PC-3 (cell line): Measurements from ENCODE around the gene CAMTA1. TPM values are rescaled to one million over a fixed set of nuclear protein-coding genes. Genes with fewer than 3 reads are reported as not detected.
A peak's percentile ranks its signal among the peaks of the same experiment; 100 is the strongest.

Experiments used
- ATAC-seq: fragments of 200-7000 bp; cut with Tn5 transposase; 2 replicates; pipeline ENCODE4 v1.9.1; 2020; ENCODE audit warnings: mild to moderate bottlenecking, moderate library complexity
- BruUV-seq: library from RNA; stranded (reverse); fragments of 400-500 nt; replicated peaks from 2 replicates; lab custom pipeline; 2021; lab: Mats Ljungman, UMichigan
- CTCF ChIA-PET: fragments of 300-600 bp; sonication (Branson Sonifier 250); formaldehyde crosslinking; loops from one replicate; lab custom pipeline; 2022; ENCODE audit warnings: antibody characterized with exemption; lab: Charles Lee
- POLR2A ChIA-PET: fragments of 300-600 bp; sonication (Branson Sonifier 250); formaldehyde crosslinking; loops from one replicate; lab custom pipeline; 2022; ENCODE audit warnings: antibody characterized with exemption; ENCODE audit not compliant: unreplicated experiment; lab: Charles Lee
- DNase-seq: peaks from one replicate; pipeline ENCODE4 v3.0.0-alpha.2; 2015
- H2AFZ ChIP-seq: fragments of 300-600 bp; sonication (generic); 2 replicates; pipeline ENCODE4 v1.6.0; 2016; ENCODE audit warnings: antibody characterized with exemption, low read length
- H3F3A ChIP-seq: fragments of 300-600 bp; sonication (generic); one replicate; pipeline ENCODE4 v1.6.0; 2017; ENCODE audit warnings: antibody characterized with exemption, low read length, control low read depth, mild to moderate bottlenecking; ENCODE audit not compliant: unreplicated experiment
- H3K27ac ChIP-seq: fragments of 300-600 bp; sonication (generic); 2 replicates; pipeline ENCODE4 v1.5.1; 2016; ENCODE audit warnings: mild to moderate bottlenecking, low read length
- H3K27me3 ChIP-seq: fragments of 300-600 bp; sonication (generic); 2 replicates; pipeline ENCODE4 v1.6.1; 2016; ENCODE audit warnings: low read length, mixed read lengths
- H3K36me3 ChIP-seq: fragments of 300-600 bp; sonication (generic); 2 replicates; pipeline ENCODE4 v1.6.1; 2016; ENCODE audit warnings: low read depth, mixed run types, low read length, mixed read lengths
- H3K4me1 ChIP-seq: fragments of 300-600 bp; sonication (generic); 2 replicates; pipeline ENCODE4 v1.5.1; 2016; ENCODE audit warnings: low read length; ENCODE audit not compliant: insufficient read depth
- H3K4me2 ChIP-seq: fragments of 300-600 bp; sonication (generic); 2 replicates; pipeline ENCODE4 v1.6.0; 2016; ENCODE audit warnings: low read length
- H3K4me3 ChIP-seq: fragments of 300-600 bp; sonication (generic); 2 replicates; pipeline ENCODE4 v1.5.1; 2016; ENCODE audit warnings: mild to moderate bottlenecking, low read length, mixed read lengths
- H3K79me2 ChIP-seq: fragments of 300-600 bp; sonication (generic); 2 replicates; pipeline ENCODE4 v1.6.1; 2017; ENCODE audit warnings: low read length, mixed read lengths
- H3K9ac ChIP-seq: fragments of 300-600 bp; sonication (generic); 2 replicates; pipeline ENCODE4 v1.6.0; 2016; ENCODE audit warnings: mild to moderate bottlenecking, low read length
- H3K9me2 ChIP-seq: fragments of 300-600 bp; sonication (generic); replicated peaks from 2 replicates; pipeline ENCODE4 v1.6.1; 2016; ENCODE audit warnings: mixed run types, low read length, mixed read lengths
- H3K9me3 ChIP-seq: fragments of 300-600 bp; sonication (generic); 2 replicates; pipeline ENCODE4 v1.6.1; 2016; ENCODE audit warnings: low read length, mixed read lengths
- H4K20me1 ChIP-seq: fragments of 300-600 bp; sonication (generic); 2 replicates; pipeline ENCODE4 v1.6.1; 2016; ENCODE audit warnings: low read length, mixed read lengths
- EZH2 ChIP-seq: fragments of 300-600 bp; sonication (generic); IDR thresholded peaks from one replicate; pipeline ENCODE4 v1.6.1; 2017; ENCODE audit warnings: antibody characterized with exemption, mild to moderate bottlenecking, low read length; ENCODE audit not compliant: unreplicated experiment
- EZH2phosphoT487 ChIP-seq: fragments of 300-600 bp; sonication (generic); IDR thresholded peaks from 2 replicates; pipeline ENCODE4 v1.6.1; 2018; ENCODE audit warnings: mild to moderate bottlenecking, antibody characterized with exemption, low read length, borderline replicate concordance
- intact Hi-C: fragments of 100-400 bp; cut with micrococcal nuclease; formaldehyde crosslinking; loops from 2 replicates; pipeline ENCODE4 v1.9.0; 2023
- total RNA-seq: library from RNA; depleted of rRNA; stranded (reverse); fragments of >200 nt; gene quantifications from 2 replicates; pipeline ENCODE4 v1.2.3, GENCODE V29; 2014
- TF ChIP-seq, protein P1 (sequence below): fragments of 300-600 bp; sonication (generic); conservative IDR thresholded peaks from 2 replicates; pipeline ENCODE4 v1.5.1; 2017; ENCODE audit warnings: antibody characterized with exemption, low read depth, mild to moderate bottlenecking, low read length

The CAMTA1 gene
- total RNA-seq, 1 experiment from 2014 or later = 40.8 TPM

DNA sequence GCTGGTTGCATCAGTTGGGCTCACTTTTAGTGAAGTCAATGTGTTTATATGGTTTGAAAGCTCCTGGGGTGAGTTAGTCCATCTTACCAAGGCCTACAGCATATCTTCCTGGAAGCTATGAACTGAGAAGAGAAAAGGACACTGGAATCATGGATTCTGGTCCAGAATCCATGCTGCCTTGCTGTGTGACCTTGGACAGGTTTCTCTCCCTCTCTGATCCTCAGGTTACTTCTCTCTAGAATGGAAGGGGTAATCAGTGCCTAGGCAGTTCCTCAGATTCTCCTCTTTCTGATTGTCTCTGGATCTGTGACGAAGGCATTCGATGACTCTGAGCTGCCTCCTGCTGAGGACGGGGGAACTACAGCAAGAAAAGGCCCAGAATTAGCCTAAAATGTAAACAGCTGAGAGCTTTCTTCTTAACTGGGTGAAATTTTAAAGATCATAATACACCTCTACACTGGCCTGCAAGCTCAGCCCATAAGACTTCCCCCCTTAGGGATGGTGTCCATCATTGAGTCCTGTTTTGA, 560.9 kb downstream of the CAMTA1 start:
- ChIA-PET POLR2A (no interaction called here), CTCF (no interaction called here)
- Histone ChIP-seq H4K20me1 (no peaks in the 10 kb centered on the region), H3K9me3 (no peaks in the 10 kb centered on the region), H3K9ac (no peak overlapping the region), H3K4me1 (no peaks in the 10 kb centered on the region), H3K79me2 (no peaks in the 10 kb centered on the region), H3K27me3 (peaks cover 58% of the 10 kb centered on the region), H2AFZ (no peak overlapping the region), H3F3A (no peaks in the 10 kb centered on the region), H3K4me3 (no peak overlapping the region), H3K4me2 (no peak overlapping the region), H3K9me2 (no peaks in the 10 kb centered on the region), H3K36me3 (no peaks in the 10 kb centered on the region), H3K27ac (no peak overlapping the region)
- no peak for TF ChIP-seq EZH2
- TF ChIP-seq, protein P1, sequence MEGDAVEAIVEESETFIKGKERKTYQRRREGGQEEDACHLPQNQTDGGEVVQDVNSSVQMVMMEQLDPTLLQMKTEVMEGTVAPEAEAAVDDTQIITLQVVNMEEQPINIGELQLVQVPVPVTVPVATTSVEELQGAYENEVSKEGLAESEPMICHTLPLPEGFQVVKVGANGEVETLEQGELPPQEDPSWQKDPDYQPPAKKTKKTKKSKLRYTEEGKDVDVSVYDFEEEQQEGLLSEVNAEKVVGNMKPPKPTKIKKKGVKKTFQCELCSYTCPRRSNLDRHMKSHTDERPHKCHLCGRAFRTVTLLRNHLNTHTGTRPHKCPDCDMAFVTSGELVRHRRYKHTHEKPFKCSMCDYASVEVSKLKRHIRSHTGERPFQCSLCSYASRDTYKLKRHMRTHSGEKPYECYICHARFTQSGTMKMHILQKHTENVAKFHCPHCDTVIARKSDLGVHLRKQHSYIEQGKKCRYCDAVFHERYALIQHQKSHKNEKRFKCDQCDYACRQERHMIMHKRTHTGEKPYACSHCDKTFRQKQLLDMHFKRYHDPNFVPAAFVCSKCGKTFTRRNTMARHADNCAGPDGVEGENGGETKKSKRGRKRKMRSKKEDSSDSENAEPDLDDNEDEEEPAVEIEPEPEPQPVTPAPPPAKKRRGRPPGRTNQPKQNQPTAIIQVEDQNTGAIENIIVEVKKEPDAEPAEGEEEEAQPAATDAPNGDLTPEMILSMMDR = peak; percentile 22; the same call in 1 of the 2 replicates
- ATAC-seq (no peak), DNase-seq (no peak)
- BruUV-seq = no TSS peak
- intact Hi-C loops = no loop called here

DNA sequence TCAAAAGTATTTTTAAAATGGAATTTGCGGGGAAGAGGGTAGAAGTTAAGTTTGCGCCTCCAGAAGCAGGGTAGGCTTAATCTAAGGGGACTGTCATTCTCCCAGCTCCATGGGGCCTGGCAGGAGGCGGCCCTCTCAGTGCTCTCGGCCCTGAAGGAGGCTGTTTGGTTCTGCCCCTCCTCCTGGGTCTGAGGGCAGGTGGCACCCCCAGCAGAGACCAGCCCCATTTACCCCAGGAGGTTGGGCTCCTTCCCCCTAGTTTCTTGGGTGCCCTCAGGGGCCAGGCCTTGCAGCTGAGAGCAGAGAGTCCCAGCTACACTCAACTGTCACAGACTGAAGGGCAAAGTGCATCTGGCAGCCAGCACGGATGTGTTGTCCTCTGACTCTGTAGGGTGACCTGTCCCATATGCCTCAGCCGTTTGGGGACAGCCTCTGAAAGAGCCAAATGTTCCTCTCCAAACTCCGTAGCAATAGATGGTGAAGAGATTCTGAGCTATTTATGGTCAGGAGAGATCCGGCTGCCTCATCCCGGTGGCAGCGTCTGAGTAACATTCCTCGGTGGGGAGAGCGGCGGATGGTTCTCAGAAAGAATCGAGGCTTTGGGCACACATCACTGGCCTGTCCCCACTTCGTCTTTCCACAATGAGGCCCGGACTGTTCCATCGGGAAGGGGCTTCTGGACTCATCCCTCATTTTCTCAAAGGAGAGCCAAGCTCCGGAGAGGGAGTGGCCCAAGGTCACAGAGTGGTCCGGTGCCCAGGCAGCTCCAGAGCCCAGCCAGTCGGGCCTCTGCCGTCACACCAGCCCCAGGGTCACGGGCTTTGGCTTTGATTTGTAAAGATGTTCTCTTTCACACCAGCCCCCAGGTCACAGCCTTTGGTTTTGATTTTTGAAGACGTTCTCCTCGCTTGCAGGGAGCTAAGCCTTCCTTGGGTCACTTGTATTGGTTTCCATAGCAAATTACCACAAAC, 561.6 kb downstream of the CAMTA1 start:
- TF ChIP-seq, protein P1 = no peak
- TF ChIP-seq EZH2 (no peak), EZH2phosphoT487 (no peak)
- H3K4me2 ChIP-seq = no peak overlapping the region
- H3F3A ChIP-seq = no peaks in the 10 kb centered on the region
- no peaks in the 10 kb centered on the region for H4K20me1 ChIP-seq
- ChIA-PET CTCF (no interaction called here), POLR2A (no interaction called here)
- H3K9ac ChIP-seq = no peak overlapping the region
- no peaks in the 10 kb centered on the region for H3K4me1 ChIP-seq
- peaks cover 65% of the 10 kb centered on the region for H3K27me3 ChIP-seq
- H3K36me3 ChIP-seq = no peaks in the 10 kb centered on the region
- no peaks in the 10 kb centered on the region for H3K9me2 ChIP-seq
- no peaks in the 10 kb centered on the region for H3K9me3 ChIP-seq
- H2AFZ ChIP-seq = no peak overlapping the region
- no peak overlapping the region for H3K27ac ChIP-seq
- no TSS peak for BruUV-seq
- H3K79me2 ChIP-seq = no peaks in the 10 kb centered on the region
- intact Hi-C loops = no loop called here
- no peak overlapping the region for H3K4me3 ChIP-seq
- ATAC-seq (no peak), DNase-seq (no peak)

DNA sequence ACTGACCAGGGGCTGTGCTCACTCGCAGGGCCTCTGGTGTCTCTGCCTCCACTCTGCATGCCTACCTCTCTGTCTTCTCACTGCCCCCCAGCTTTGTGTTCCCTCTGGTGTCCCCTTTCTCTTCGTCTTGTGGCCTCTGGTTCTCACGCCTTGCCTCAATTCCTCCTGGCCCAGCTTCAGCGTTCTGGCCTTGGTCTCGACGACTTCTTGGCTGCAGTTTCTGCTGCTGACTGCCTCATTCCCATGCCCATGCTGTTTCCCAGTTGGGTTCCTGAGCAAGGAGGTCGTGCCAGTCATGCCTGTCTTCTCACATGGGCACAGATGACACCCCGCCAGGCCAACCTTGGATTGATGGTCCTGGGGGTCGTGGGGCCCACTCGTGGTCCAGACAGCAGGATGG, 562.8 kb downstream of the CAMTA1 start:
- ATAC-seq = no peak
- BruUV-seq = no TSS peak

More for the DNA sequence above, 562.8 kb downstream of the CAMTA1 start:
- H3K4me1 ChIP-seq = no peaks in the 10 kb centered on the region
- H3K4me2 ChIP-seq = no peak overlapping the region
- no peak overlapping the region for H2AFZ ChIP-seq
- H3K27me3 ChIP-seq = peaks cover 70% of the 10 kb centered on the region
- no peaks in the 10 kb centered on the region for H3K9me3 ChIP-seq
- intact Hi-C loops = no loop called here
- H3K27ac ChIP-seq = no peak overlapping the region
- H4K20me1 ChIP-seq = no peaks in the 10 kb centered on the region
- H3K36me3 ChIP-seq = no peaks in the 10 kb centered on the region
- DNase-seq = no peak
- no peak for TF ChIP-seq EZH2
- TF ChIP-seq EZH2phosphoT487 = no peak
- TF ChIP-seq, protein P1 = no peak
- no peaks in the 10 kb centered on the region for H3F3A ChIP-seq
- ChIA-PET POLR2A (no interaction called here), CTCF (no interaction called here)
- H3K4me3 ChIP-seq = no peak overlapping the region
- H3K9ac ChIP-seq = no peak overlapping the region
- H3K79me2 ChIP-seq = no peaks in the 10 kb centered on the region
- no peaks in the 10 kb centered on the region for H3K9me2 ChIP-seq
